Activated naive CD4-positive, alpha-beta T cell treated with Interleukin-2 at 50 U/mL for 16 hours (primary cell): ENCODE data around the gene SYNGAP1.
"Not testable (repeated sequence)": the region's sequence is repeated elsewhere in the genome, so short reads cannot be mapped to it uniquely, and the experiment has no call there.

Experiments
- DNase-seq: peaks from one replicate; pipeline ENCODE4 v3.0.0-alpha.2; 2020

Gene SYNGAP1

DNA sequence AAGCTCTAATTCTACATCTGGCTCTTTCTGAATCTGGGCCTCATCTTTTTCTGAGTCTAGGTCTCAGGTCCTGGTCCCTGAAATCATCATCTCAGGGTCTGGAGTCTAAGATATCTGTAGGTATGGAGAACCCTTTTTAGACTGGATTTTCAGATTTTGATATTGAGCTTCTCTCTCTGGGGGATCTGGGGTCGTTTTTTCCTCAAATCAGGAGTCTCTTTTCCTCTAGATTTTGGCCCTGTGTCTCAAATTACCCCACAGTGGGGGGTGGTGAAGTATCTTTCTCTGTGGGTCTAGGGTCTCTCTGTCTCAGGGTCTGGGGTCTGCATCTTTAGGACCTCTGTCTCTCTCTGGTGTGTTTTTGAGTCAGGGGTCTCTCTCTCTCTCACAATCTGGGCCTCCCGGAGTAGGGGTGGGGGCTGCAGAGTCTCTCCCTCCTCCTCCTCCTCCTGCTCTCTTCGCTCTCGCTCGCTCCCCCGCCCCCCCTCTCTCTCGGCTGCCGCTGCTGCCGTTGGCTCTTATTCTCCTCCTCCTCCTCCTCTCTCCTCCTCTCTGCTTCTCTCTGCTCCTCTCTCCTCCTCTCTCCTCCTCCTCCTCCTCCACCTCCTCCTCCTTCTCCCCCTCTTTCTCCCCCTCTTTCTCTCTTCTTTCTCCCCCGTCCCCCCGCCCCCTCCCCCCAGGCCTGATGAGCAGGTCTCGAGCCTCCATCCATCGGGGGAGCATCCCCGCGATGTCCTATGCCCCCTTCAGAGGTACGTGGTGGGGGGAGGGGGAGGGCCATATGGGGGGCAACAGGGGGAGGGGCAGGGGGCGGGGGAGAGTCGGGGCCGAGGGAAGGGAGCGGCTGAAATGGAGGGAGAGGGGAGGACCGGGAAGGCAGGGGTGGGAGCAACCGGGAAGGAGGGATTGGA is at the start of gene SYNGAP1:
Gene SYNGAP1 (plus strand): TSS at position 486 of the 911 bp plus-strand sequence. CDS start 200 bp downstream, at position 686.
- DNase-seq: peak; percentile 43

DNA sequence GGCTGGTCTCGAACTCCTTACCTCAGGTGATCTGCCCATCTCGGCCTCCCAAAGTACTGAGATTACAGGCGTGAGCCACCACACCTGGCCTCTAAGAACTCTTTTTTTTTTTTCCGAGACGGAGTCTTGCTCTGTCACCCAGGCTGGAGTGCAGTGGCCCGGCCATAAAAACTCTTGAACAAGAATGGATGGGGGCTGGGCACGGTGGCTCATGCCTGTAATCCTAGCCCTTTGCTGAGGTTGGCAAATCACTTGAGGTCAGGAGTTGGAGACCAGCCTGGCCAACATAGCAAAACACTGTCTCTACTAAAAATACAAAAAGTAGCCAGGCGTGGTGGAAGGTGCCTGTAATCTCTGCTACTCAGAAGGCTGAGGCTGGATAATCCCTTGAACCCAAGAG is 48.0 kb upstream of the SYNGAP1 start:
- DNase-seq: not testable (repeated sequence)

DNA sequence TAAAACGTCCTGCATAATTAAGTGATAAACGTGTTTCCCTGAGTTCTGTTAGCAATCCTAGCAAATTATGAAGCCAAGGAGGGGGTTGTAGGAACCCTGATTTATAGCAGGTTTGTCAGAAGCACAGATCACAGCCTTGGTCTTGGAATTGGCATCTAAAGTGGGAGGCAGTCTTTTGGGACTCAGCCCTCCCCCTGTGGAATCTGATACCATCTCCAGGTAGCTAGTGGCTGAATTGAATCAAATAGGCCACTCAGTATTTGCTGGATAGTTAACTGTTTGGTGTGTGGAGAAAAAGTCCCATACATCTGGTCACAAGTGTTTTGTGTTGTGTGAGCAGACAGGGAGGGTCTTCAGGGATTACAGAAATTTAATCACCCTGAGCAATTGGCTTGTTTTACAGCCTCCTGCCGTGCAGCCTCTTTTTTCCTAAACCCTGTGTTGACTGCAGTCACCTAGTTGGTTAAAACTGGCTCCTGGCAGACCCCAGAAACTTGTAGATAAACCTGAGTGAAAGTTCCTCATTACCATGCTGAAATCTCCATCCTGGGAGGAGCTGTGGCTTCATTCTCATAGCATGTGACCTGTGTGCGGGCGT is 47.2 kb upstream of the SYNGAP1 start:
- no peak for DNase-seq

- DNase-seq: no peak
These were observed 45.6 kb upstream of the SYNGAP1 start for GRCh38 chr6:33373960-33374910.

DNA sequence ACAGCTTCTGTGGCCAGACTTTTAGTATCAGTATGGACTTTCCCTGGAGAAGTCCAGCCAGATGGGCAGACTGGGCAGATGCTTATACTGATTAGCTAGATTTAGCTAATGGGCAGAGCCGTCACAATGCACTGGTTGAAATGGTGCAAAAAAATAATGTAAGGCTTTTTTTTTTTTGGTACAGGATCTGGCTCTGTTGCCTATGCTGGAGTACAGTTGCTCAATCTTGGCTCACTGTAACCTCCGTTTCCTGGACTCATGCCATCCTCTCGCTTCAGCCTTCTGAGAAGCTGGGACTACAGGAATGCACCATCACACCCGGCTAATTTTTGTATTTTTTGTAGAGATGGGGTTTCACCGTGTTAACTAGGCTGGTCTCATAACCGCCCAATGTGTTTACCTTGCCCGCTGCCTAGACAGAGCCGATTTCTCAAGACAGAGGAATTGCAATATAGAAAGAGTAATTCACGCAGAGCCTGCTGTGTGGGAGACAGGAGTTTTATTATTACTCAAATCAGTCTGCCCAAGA is 44.7 kb upstream of the SYNGAP1 start:
- no peak for DNase-seq

GRCh38 chr6:33377171-33377570 is 42.7 kb upstream of the SYNGAP1 start:
- DNase-seq: no peak

DNA sequence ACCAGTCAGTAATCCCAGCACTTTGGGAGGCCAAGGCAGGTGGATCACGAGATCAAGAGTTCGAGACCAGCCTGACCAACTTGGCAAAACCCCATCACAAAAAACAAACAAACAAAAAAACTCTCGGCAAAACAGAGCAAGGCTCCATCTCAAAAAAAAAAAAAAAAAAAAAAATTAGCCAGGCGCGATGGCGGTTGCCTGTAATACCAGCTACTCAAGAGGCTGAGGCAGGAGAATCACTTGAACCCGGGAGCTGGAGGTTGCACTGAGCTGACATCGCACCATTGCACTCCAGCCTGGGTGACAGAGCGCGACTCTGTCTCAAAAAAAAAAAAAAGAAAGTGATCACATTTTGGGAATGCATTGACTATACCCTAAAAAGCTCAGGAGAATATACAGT is 40.7 kb upstream of the SYNGAP1 start:
- DNase-seq: not testable (repeated sequence)

DNA sequence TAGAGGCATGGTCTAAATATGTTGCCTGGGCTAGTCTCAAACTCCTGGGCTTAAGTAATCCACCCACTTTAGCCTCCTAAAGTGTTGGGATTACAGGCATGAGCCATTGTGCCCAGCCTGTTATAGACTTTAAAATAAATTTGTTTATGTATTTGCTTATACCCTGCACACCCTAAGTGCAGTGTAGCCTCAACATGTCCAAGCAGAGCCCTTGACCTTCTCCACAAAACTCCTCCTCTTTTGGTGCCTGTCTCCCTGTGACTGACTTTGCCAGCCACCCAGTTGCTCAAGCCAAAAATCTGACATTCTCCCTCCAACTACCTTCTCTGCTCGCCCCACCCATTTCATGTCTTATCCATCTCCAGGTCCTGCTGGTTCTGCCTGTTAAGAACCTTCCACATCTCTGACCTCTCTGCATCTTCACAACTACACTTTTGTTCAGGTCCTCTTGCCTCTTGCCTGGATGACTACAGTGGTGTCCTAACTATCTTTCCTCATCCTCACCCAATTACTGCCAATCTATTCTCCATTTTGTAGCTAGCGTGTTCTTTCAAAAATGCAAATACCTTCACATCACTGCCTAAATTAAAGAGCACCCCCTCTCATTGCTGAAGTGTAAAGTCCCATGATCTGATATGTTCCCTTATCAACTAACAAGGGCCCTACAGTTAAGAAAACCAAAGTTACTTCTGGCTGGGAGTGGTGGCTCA is 39.4 kb upstream of the SYNGAP1 start:
- DNase-seq: no peak

DNA sequence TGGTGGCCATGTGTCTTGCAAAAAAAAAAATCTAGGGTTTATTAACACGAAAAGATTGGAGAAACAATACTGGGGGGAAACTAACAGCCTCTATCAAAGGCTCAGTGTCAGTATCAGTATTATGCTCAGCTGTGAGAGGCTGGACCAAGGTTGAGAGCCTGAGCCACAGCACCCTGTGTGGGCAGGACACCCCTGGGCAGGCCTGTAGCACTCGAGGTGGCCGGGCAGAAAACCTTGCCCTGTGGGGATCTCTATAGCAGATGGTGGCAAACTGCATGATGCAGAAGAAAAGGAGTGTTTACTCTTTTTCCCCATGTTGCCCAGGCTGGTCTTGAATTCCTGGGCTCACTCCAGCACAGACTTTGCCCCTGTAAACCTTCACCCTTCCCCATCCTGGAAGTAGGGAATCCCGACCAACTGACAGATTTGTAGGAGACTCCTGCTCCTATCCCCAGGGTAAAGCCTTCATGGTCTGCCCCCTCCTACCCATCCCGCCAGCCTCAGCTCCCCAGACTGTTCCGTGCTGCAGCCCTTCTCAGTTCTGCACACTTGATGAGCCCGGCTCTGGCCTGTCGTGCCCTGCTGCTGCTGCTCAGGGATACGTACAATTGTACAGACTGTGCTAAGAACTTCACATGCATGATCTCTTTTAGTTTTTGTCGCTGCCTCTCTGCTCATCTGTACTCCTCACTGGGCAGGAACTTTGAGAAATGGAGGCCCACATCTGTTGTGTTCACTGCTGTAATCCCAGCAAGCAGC is 36.3 kb upstream of the SYNGAP1 start:
- DNase-seq: no peak

DNA sequence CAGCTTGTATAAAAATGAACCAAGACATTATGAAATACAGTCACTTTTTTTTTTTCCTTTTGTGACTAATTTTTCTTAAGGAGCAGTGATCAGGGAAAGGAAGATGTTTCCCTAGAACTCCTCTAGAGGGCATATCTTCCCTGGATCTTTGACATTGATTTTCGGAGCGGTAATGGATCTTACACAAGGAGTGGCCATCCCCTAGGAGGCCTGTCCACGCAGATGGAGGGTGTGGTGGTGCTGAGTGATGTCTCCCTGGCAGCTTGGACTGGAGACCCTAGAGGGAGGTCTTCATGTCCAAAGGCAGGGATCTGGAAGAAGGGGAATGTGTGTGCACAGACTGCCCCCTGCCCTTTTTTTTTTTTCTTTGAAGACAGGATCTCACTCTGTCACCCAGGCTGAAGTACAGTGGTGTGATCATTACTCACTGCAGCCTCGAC is 35.3 kb upstream of the SYNGAP1 start:
- DNase-seq: no peak

DNA sequence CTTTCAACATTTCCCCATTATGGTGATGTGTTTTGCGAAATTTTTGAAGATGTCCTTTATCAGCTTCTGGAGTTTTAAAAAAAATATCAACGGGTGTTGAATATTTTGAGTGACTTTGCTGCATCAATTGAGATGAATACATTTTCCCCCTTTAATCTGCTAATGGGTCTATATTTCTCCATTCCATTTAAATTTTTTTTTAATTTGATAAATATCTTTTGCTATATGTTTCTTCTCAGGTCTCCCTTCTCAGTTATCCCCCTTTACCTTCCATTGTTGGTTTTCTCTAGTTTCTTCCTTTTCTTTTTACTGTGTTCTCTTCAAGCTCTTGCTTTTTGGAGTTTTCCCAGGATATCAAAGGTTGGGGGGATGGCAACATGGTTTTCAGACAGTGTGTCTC is 29.7 kb upstream of the SYNGAP1 start:
- no peak for DNase-seq

GRCh38 chr6:33390767-33391277 is 29.0 kb upstream of the SYNGAP1 start:
- DNase-seq: no peak

GRCh38 chr6:33391278-33391921 is 28.5 kb upstream of the SYNGAP1 start, which contains the start of gene KIFC1:
TSS of gene KIFC1 (plus strand) at chr6:33391823. CDS start at chr6:33391986, 163 bp downstream.
- peak; percentile 99 for DNase-seq

DNA sequence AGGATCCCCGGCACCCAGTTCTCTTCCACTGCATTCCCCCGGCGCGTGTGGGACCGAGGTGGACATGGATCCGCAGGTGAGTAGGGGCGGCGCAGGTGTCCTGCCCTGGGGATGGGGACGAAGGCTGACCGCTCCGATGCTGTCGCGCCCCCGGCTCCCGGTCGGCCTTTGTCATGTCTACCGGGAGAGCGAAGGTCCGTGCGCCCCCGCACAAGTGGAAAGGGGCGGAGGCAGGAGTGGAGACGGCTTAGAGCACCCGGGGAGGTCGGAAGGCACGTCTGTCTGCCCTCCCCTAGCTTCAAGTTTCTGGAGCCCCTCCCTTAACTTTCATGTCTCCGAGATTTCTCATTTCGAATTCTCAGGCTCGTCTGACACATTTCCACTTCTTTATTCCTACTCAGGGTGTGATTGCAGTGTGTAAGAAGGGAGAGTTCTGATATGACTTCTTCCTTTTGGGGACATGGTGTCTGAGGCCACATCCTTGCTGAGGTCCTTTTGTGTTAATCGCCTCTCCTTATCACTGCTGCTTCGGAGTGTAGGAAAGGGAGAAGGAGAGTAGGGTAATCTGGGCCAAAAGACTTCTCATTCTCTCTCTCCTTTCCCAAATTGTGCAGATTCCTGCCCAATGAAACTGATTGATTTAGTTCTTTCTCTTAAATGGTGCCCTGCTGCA is 27.8 kb upstream of the SYNGAP1 start:
- DNase-seq: peak; percentile 37

- no peak for DNase-seq
These were observed 27.3 kb upstream of the SYNGAP1 start for GRCh38 chr6:33392595-33392948.

DNA sequence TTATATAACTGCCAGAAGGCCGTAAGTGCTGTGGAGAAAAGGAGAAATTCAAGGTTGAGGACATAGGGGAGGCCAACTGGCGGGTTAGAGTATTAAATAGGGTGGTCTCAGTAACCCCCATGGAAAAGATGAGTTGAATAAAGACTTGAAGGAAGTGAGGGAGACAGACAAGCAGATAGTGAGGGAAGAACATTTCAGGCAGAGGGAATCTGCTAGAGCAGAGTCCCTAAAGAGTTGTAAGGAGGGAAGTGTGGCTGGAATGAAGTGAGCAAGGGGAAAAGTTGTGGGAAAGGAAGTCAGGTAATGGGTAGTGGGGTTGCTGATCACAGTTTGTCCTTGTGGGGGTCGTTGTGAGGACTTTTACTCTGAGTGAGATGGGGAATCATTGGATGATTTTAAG is 26.9 kb upstream of the SYNGAP1 start:
- no peak for DNase-seq

DNA sequence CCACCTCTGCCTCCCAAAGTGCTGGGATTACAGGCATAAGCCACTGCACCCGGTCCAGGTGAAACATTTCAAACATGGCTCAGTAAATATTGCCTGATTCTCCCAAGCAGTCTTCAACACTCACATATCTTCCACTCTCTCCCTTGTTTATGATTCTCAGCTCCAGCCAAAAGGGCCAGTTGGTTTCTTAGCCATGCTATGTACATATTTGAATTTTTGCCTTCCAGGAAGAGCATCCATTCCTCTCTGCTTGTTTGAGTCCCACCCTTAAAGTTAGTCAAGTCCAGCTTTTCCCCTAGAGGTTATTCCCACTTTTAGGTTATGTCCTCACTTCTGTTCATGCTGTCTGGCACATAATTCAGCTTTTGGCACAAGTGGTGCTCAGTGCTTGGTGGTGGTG is 22.3 kb upstream of the SYNGAP1 start:
- DNase-seq: no peak

DNA sequence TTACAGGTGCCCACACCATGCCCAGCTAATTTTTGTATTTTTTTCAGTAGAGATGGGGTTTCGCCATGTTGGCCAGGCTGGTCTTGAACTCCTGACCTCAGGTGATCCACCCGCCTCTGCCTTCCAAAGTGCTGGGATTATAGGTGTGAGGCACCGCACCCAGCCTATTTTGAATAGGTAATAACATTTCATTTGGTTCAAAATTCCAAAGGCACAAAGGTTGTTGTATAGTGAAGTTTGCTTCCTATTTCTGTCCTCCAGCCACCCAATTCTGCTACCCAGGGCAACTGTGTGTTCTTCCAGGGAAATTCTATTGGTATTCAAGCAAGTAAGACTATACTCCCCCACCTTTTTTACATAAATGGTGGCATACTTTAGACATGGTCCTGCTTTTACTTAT is 21.3 kb upstream of the SYNGAP1 start:
- not testable (repeated sequence) for DNase-seq

GRCh38 chr6:33399881-33400280 is 20.0 kb upstream of the SYNGAP1 start:
- DNase-seq: not testable (repeated sequence)

GRCh38 chr6:33404884-33405283 is 15.0 kb upstream of the SYNGAP1 start:
- no peak for DNase-seq
